Measurements from ENCODE around the gene AP4B1.

The AP4B1 gene

GRCh38 chr1:113929750-113930498 lies 25.3 kb upstream of the AP4B1 start:
- DNase-seq, result peak; percentile 76

GRCh38 chr1:113928941-113929749 lies 24.5 kb upstream of the AP4B1 start, which contains the start of gene HIPK1:
Gene HIPK1, plus strand, starts transcription at chr1:113929324.
- DNase-seq, result peak; percentile 97

GRCh38 chr1:113928187-113928930 lies 23.8 kb upstream of the AP4B1 start:
- DNase-seq, result no peak

GRCh38 chr1:113924473-113924872 lies 19.9 kb upstream of the AP4B1 start:
- no peak for DNase-seq

GRCh38 chr1:113922957-113923356 lies 18.4 kb upstream of the AP4B1 start:
- DNase-seq, result no peak

- no peak for DNase-seq
Observed at GRCh38 chr1:113918243-113918642, 13.6 kb upstream of the AP4B1 start.

- DNase-seq, result no peak
Observed at GRCh38 chr1:113917400-113918082, 12.9 kb upstream of the AP4B1 start.

GRCh38 chr1:113916974-113917373 lies 12.4 kb upstream of the AP4B1 start:
- DNase-seq, result no peak

- DNase-seq, result no peak
Observed at GRCh38 chr1:113913887-113914664, 9.5 kb upstream of the AP4B1 start.

GRCh38 chr1:113913312-113913668 lies 8.7 kb upstream of the AP4B1 start:
- DNase-seq, result no peak

GRCh38 chr1:113912594-113913311 lies 8.2 kb upstream of the AP4B1 start:
- DNase-seq, result peak; percentile 74

- DNase-seq, result peak; percentile 49
Observed at GRCh38 chr1:113905435-113905861, 849 bp upstream of the AP4B1 start.

- no peak for DNase-seq
Observed at GRCh38 chr1:113904293-113904673, 316 bp downstream of the AP4B1 start.

GRCh38 chr1:113903501-113904292 lies 902 bp downstream of the AP4B1 start:
- DNase-seq, result no peak

GRCh38 chr1:113901191-113901590 lies 3.4 kb downstream of the AP4B1 start:
- no peak for DNase-seq

GRCh38 chr1:113899111-113899510 lies 5.5 kb downstream of the AP4B1 start:
- DNase-seq, result no peak

- no peak for DNase-seq
Observed at GRCh38 chr1:113898241-113898814, 6.3 kb downstream of the AP4B1 start.

- no peak for DNase-seq
Observed at GRCh38 chr1:113895961-113896360, 8.6 kb downstream of the AP4B1 start.

- DNase-seq, result no peak
Observed at GRCh38 chr1:113895098-113895497, 9.5 kb downstream of the AP4B1 start.

- no peak for DNase-seq
Observed at GRCh38 chr1:113893267-113893666, 11.3 kb downstream of the AP4B1 start.

All from left hindlimb (tissue), 1 donor.